SK-N-SH treated with all-trans-retinoic acid at 6 μM for 48 hours (cell line): ENCODE results near the gene KLRF1.

Experiments
- ATAC-seq: fragments of 200-7000 bp; cut with Tn5 transposase; 3 replicates; pipeline ENCODE4 v1.9.1; 2020; ENCODE audit warnings: mild to moderate bottlenecking, moderate library complexity
- ARNTL ChIP-seq: fragments of 450-650 bp; formaldehyde crosslinking; IDR thresholded peaks from 2 replicates; pipeline ENCODE4 v1.5.0; 2020; ENCODE audit warnings: low read depth, mild to moderate bottlenecking, moderate library complexity, borderline replicate concordance
- BACH2 ChIP-seq: fragments of 250-450 bp; sonication (Bioruptor Pico); IDR thresholded peaks from 2 replicates; pipeline ENCODE4 v1.9.0; 2021; ENCODE audit warnings: mild to moderate bottlenecking, borderline replicate concordance
- CREB5 ChIP-seq: fragments of 250-450 bp; sonication (Bioruptor Pico); IDR thresholded peaks from 2 replicates; pipeline ENCODE4 v1.5.1; 2020; ENCODE audit warnings: low read depth, mild to moderate bottlenecking, moderate library complexity
- CSDC2 ChIP-seq: fragments of 250-450 bp; sonication (Bioruptor Pico); IDR thresholded peaks from 2 replicates; pipeline ENCODE4 v1.5.0; 2020; ENCODE audit warnings: mild to moderate bottlenecking, moderate library complexity
- ISL1 ChIP-seq: fragments of 250-450 bp; sonication (Bioruptor Pico); IDR thresholded peaks from 2 replicates; pipeline ENCODE4 v2.1.2; 2022; ENCODE audit warnings: mild to moderate bottlenecking, moderate library complexity
- OSR1 ChIP-seq: fragments of 250-450 bp; sonication (Bioruptor Pico); IDR thresholded peaks from 2 replicates; pipeline ENCODE4 v1.8.0; 2022; ENCODE audit warnings: moderate library complexity, mild to moderate bottlenecking, inconsistent platforms
- POU6F1 ChIP-seq: fragments of 250-450 bp; sonication (Bioruptor Pico); IDR thresholded peaks from 2 replicates; pipeline ENCODE4 v1.8.0; 2021; ENCODE audit warnings: low read depth, mild to moderate bottlenecking, moderate library complexity, borderline replicate concordance
- PPARA ChIP-seq: fragments of 250-450 bp; sonication (Bioruptor Pico); IDR thresholded peaks from 2 replicates; pipeline ENCODE4 v1.5.0; 2020; ENCODE audit warnings: mild to moderate bottlenecking, borderline replicate concordance
- SNAI2 ChIP-seq: fragments of 250-450 bp; sonication (Bioruptor Pico); IDR thresholded peaks from 2 replicates; pipeline ENCODE4 v1.5.0; 2020; ENCODE audit warnings: mild to moderate bottlenecking, moderate library complexity
- TCF4 ChIP-seq: fragments of 250-450 bp; sonication (Bioruptor Pico); IDR thresholded peaks from 2 replicates; pipeline ENCODE4 v1.8.0; 2021; ENCODE audit warnings: mild to moderate bottlenecking, moderate library complexity, borderline replicate concordance
- TOX ChIP-seq: fragments of 250-450 bp; sonication (Bioruptor Pico); IDR thresholded peaks from 2 replicates; pipeline ENCODE4 v1.8.0; 2021; ENCODE audit warnings: mild to moderate bottlenecking, moderate library complexity, borderline replicate concordance
- TSHZ2 ChIP-seq: fragments of 250-450 bp; sonication (Bioruptor Pico); IDR thresholded peaks from 2 replicates; pipeline ENCODE4 v1.5.0; 2020; ENCODE audit warnings: mild to moderate bottlenecking, moderate library complexity
- ZC3H10 ChIP-seq: fragments of 250-450 bp; sonication (Bioruptor Pico); IDR thresholded peaks from 2 replicates; pipeline ENCODE4 v1.5.1; 2021; ENCODE audit warnings: mild to moderate bottlenecking, moderate library complexity
- ZFP30 ChIP-seq: fragments of 450-650 bp; formaldehyde crosslinking; IDR thresholded peaks from 2 replicates; pipeline ENCODE4 v1.5.0; 2022; ENCODE audit warnings: mild to moderate bottlenecking, moderate library complexity
- ZNF565 ChIP-seq: fragments of 450-650 bp; formaldehyde crosslinking; conservative IDR thresholded peaks from 2 replicates; pipeline ENCODE4 v1.5.0; 2020; ENCODE audit warnings: low read depth, mild to moderate bottlenecking, moderate library complexity
- ZNF70 ChIP-seq: fragments of 450-650 bp; formaldehyde crosslinking; IDR thresholded peaks from 2 replicates; pipeline ENCODE4 v1.5.0; 2020; ENCODE audit warnings: mild to moderate bottlenecking, moderate library complexity
- ZNF8 ChIP-seq: fragments of 450-650 bp; formaldehyde crosslinking; IDR thresholded peaks from 2 replicates; pipeline ENCODE4 v1.5.0; 2020; ENCODE audit warnings: mild to moderate bottlenecking, moderate library complexity
- TF ChIP-seq, protein P1 (sequence below): fragments of 250-450 bp; sonication (Bioruptor Pico); IDR thresholded peaks from 2 replicates; pipeline ENCODE4 v1.5.1; 2021; ENCODE audit warnings: mild to moderate bottlenecking, moderate library complexity
- TF ChIP-seq, protein P2 (sequence below): fragments of 250-450 bp; sonication (Bioruptor Pico); IDR thresholded peaks from 2 replicates; pipeline ENCODE4 v1.8.0; 2020; ENCODE audit warnings: mild to moderate bottlenecking, moderate library complexity, borderline replicate concordance

Gene KLRF1

GRCh38 chr12:9868951-9869306 is 41.6 kb downstream of the KLRF1 start:
- ATAC-seq = no peak
- TF ChIP-seq ARNTL (CRISPR knock-in tag) (no peak), TOX (CRISPR knock-in tag) (no peak), CSDC2 (CRISPR knock-in tag) (no peak), ISL1 (CRISPR knock-in tag) (no peak), OSR1 (CRISPR knock-in tag) (no peak), BACH2 (CRISPR knock-in tag) (no peak), POU6F1 (no peak), ZNF70 (no peak), CREB5 (CRISPR knock-in tag) (no peak)
- TF ChIP-seq, protein P1, sequence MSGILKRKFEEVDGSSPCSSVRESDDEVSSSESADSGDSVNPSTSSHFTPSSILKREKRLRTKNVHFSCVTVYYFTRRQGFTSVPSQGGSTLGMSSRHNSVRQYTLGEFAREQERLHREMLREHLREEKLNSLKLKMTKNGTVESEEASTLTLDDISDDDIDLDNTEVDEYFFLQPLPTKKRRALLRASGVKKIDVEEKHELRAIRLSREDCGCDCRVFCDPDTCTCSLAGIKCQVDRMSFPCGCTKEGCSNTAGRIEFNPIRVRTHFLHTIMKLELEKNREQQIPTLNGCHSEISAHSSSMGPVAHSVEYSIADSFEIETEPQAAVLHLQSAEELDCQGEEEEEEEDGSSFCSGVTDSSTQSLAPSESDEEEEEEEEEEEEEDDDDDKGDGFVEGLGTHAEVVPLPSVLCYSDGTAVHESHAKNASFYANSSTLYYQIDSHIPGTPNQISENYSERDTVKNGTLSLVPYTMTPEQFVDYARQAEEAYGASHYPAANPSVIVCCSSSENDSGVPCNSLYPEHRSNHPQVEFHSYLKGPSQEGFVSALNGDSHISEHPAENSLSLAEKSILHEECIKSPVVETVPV (CRISPR knock-in tag) = no peak

DNA sequence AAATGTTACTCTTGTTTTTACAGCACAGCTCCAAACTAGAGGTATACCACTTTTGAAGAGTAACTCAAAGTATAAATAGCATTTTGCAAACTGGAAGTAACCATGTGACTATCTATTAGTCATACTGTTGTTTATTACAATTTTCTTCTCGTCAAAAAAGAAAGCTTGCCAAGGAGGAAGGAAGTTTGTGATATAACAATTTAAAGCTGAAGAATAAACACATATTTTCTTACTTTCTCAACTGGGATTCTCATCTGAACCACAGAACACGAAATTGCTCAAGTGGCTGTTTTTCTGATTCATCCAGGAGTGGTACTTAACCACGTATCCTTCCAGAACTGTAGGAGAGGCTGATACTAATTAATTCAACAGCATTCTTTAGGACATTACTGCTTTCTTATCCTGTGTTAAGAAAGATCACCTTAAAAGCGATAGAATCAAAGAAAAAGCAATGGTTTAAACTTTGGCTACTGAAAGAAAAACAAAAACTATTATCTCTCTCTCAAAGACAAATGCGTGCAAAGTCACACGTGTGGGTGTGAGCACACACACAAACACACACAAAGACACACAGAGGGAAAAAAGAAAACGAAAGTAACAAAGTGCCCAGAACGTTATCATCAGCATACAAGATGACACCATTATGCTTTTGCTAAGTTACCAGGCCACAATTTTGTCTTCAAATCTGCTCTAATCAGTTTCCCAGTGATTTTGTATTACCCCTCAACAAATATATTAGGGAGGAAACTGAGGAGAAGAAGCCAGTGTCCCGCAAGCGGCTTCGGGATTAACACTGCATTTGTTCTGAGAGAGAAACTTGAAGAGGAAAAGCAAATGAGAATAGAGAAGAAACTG is 42.3 kb downstream of the KLRF1 start, which contains the start of gene CLEC2B:
Gene CLEC2B (minus strand): TSS at position 48 of the 855 bp plus-strand sequence.
- no peak for ATAC-seq
- TF ChIP-seq ISL1 (CRISPR knock-in tag) (no peak), ZNF8 (CRISPR knock-in tag) (no peak), CREB5 (CRISPR knock-in tag) (no peak), TSHZ2 (CRISPR knock-in tag) (no peak), ZNF565 (no peak), TCF4 (CRISPR knock-in tag) (no peak), PPARA (CRISPR knock-in tag) (no peak), ZFP30 (CRISPR knock-in tag) (no peak), BACH2 (CRISPR knock-in tag) (no peak), ZC3H10 (CRISPR knock-in tag) (no peak), OSR1 (CRISPR knock-in tag) (no peak), SNAI2 (CRISPR knock-in tag) (no peak), ARNTL (CRISPR knock-in tag) (no peak)
- TF ChIP-seq, protein P2, sequence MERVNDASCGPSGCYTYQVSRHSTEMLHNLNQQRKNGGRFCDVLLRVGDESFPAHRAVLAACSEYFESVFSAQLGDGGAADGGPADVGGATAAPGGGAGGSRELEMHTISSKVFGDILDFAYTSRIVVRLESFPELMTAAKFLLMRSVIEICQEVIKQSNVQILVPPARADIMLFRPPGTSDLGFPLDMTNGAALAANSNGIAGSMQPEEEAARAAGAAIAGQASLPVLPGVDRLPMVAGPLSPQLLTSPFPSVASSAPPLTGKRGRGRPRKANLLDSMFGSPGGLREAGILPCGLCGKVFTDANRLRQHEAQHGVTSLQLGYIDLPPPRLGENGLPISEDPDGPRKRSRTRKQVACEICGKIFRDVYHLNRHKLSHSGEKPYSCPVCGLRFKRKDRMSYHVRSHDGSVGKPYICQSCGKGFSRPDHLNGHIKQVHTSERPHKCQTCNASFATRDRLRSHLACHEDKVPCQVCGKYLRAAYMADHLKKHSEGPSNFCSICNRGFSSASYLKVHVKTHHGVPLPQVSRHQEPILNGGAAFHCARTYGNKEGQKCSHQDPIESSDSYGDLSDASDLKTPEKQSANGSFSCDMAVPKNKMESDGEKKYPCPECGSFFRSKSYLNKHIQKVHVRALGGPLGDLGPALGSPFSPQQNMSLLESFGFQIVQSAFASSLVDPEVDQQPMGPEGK = no peak
